Panc1 (cell line): Measurements from ENCODE around the gene PCDHGA6. TPM values are rescaled to one million over a fixed set of nuclear protein-coding genes. Genes with fewer than 3 reads are reported as not detected.

Experiments
- ATAC-seq: fragments of 200-7000 bp; cut with Tn5 transposase; 2 replicates; pipeline ENCODE4 v1.9.1; 2020; ENCODE audit warnings: mild to moderate bottlenecking, moderate library complexity
- BruUV-seq: library from RNA; stranded (reverse); fragments of 400-500 nt; replicated peaks from 2 replicates; lab custom pipeline; 2021; lab: Mats Ljungman, UMichigan
- CTCF ChIA-PET: fragments of 300-600 bp; sonication (Branson Sonifier 250); formaldehyde crosslinking; loops from one replicate; lab custom pipeline; 2022; ENCODE audit warnings: antibody characterized with exemption; lab: Charles Lee
- POLR2A ChIA-PET: fragments of 300-600 bp; sonication (Branson Sonifier 250); formaldehyde crosslinking; loops from one replicate; lab custom pipeline; 2022; ENCODE audit warnings: antibody characterized with exemption; lab: Charles Lee
- DNase-seq: peaks from one replicate; pipeline ENCODE4 v3.0.0-alpha.2; 2010; ENCODE audit warnings: low read depth, low spot score
- H3K27ac ChIP-seq: 2 replicates; pipeline ENCODE4 v1.5.1; 2011; ENCODE audit warnings: mild to moderate bottlenecking, low read length, inconsistent platforms
- H3K27me3 ChIP-seq: fragments of 200-500 bp; sonication (Bioruptor generic); 2 replicates; pipeline ENCODE4 v1.6.0; 2014; ENCODE audit warnings: low read length, inconsistent platforms; ENCODE audit not compliant: control insufficient read depth, insufficient read depth
- H3K36me3 ChIP-seq: fragments of 200-500 bp; sonication (Bioruptor generic); 2 replicates; pipeline ENCODE4 v1.5.1; 2014; ENCODE audit warnings: inconsistent platforms, mild to moderate bottlenecking, low read length, moderate library complexity; ENCODE audit not compliant: control insufficient read depth, insufficient read depth
- H3K4me1 ChIP-seq: 2 replicates; pipeline ENCODE4 v1.5.1; 2011; ENCODE audit warnings: inconsistent platforms, mild to moderate bottlenecking, low read length, moderate library complexity; ENCODE audit not compliant: control insufficient read depth, insufficient read depth
- H3K4me3 ChIP-seq, 2 experiments: 2 replicates each; pipeline ENCODE4 v1.5.1; 2011 to 2012; ENCODE audit warnings: low read depth in 2 of 2, low read length in 2 of 2, mild to moderate bottlenecking in 2 of 2, inconsistent platforms in 1 of 2, moderate library complexity in 1 of 2
- H3K9me3 ChIP-seq: fragments of 200-500 bp; sonication (Bioruptor generic); 2 replicates; pipeline ENCODE4 v1.5.1; 2014; ENCODE audit warnings: low read depth, mild to moderate bottlenecking, inconsistent platforms, low read length, moderate library complexity; ENCODE audit not compliant: control insufficient read depth, insufficient read depth
- CTCF ChIP-seq: fragments of 450-650 bp; IDR thresholded peaks from 2 replicates; pipeline ENCODE4 v1.5.1; 2017; ENCODE audit warnings: mild to moderate bottlenecking
- POLR2AphosphoS5 ChIP-seq: IDR thresholded peaks from 2 replicates; pipeline ENCODE4 v1.6.1; 2012; ENCODE audit warnings: mild to moderate bottlenecking, low read depth, low read length, moderate library complexity
- REST ChIP-seq, 2 experiments: IDR thresholded peaks; 2 replicates each; pipeline ENCODE4 v1.6.1; 2011 to 2012; ENCODE audit warnings: low read depth in 2 of 2, control low read depth in 1 of 2, low read length in 1 of 2, mild to moderate bottlenecking in 1 of 2, moderate library complexity in 1 of 2; ENCODE audit not compliant: insufficient read depth in 1 of 2
- SIN3A ChIP-seq: IDR thresholded peaks from 2 replicates; pipeline ENCODE4 v1.6.1; 2012; ENCODE audit warnings: low read depth, mild to moderate bottlenecking, low read length, moderate library complexity, borderline replicate concordance; ENCODE audit not compliant: insufficient read depth
- TCF7L2 ChIP-seq: IDR thresholded peaks from 2 replicates; pipeline ENCODE4 v1.6.1; 2011; ENCODE audit warnings: mild to moderate bottlenecking, low read depth, low read length, inconsistent platforms
- in situ Hi-C: cut with HindIII; loops from 2 replicates; pipeline ENCODE4 v1.10.0; 2016; ENCODE audit warnings: low sequenced_read_pairs, low pct_unique_long_range_greater_than_20kb
- intact Hi-C: fragments of 100-400 bp; cut with micrococcal nuclease; formaldehyde crosslinking; loops from one replicate; pipeline ENCODE4 v1.10.0; 2022; ENCODE audit not compliant: unreplicated experiment
- total RNA-seq: library from RNA; stranded (reverse); gene quantifications from one replicate; pipeline ENCODE4 v1.2.1, GENCODE V29; 2021; ENCODE audit not compliant: unreplicated experiment

Gene PCDHGA6
- total RNA-seq, 1 experiment from 2014 or later, result 0.59 TPM

- no TSS peak for BruUV-seq
- POLR2A ChIA-PET, result no interaction called here
- Histone ChIP-seq H3K36me3 (no peaks in the 10 kb centered on the region), H3K4me1 (no peaks in the 10 kb centered on the region; the same call in 1 of the 2 replicates), H3K4me3 (no peak overlapping the region), H3K27ac (no peak overlapping the region), H3K27me3 (no peaks in the 10 kb centered on the region), H3K9me3 (peaks cover 16% of the 10 kb centered on the region; the same call in 1 of the 2 replicates)
- DNase-seq (no peak), ATAC-seq (no peak)
- CTCF ChIA-PET, result interaction anchor here (1.1 kb wide), 1 partner anchor 43 kb away, joined by 3 read pairs; no protein-coding TSS in a partner anchor
- TF ChIP-seq CTCF (no peak), TCF7L2 (no peak), SIN3A (no peak), POLR2AphosphoS5 (no peak), REST (IDR thresholded peaks at IDR 0.05; ENCODE audit: insufficient read depth in 1 of 2, low read depth in 2 of 2, low read length in 1 of 2) (no peak)
- intact Hi-C loops, result no loop called here
- in situ Hi-C loops, result no loop called here
Observed at GRCh38 chr5:141422742-141423291, 49.1 kb downstream of the PCDHGA6 start.

- Histone ChIP-seq H3K27ac (no peak overlapping the region), H3K4me1 (no peaks in the 10 kb centered on the region), H3K27me3 (no peaks in the 10 kb centered on the region), H3K9me3 (peaks cover 13% of the 10 kb centered on the region; the same call in 1 of the 2 replicates), H3K36me3 (no peaks in the 10 kb centered on the region), H3K4me3 (no peak overlapping the region)
- no peak for ATAC-seq
- TF ChIP-seq CTCF, result no peak
- TF ChIP-seq POLR2AphosphoS5, result no peak
- no peak for TF ChIP-seq REST (IDR thresholded peaks at IDR 0.05; ENCODE audit: insufficient read depth in 1 of 2, low read depth in 2 of 2, low read length in 1 of 2)
- TF ChIP-seq TCF7L2, result no peak
- no peak for TF ChIP-seq SIN3A
- in situ Hi-C loops, result no loop called here
- intact Hi-C loops, result no loop called here
- no peak for DNase-seq
- POLR2A ChIA-PET, result no interaction called here
- CTCF ChIA-PET, result interaction anchor here (0.6 kb wide), 1 partner anchor 97 kb away, joined by 3 read pairs; no protein-coding TSS in a partner anchor
- BruUV-seq, result no TSS peak
Observed at GRCh38 chr5:141427783-141428426, 54.2 kb downstream of the PCDHGA6 start.
